Activated T-cell treated with anti-CD3 and anti-CD28 coated beads for 24 hours (primary cell): Measurements from ENCODE around the gene CCDC85C.

Source experiments
- DNase-seq: peaks from one replicate; pipeline ENCODE4 v3.0.0-alpha.2; 2020; ENCODE audit warnings: low read depth

The CCDC85C gene

DNA sequence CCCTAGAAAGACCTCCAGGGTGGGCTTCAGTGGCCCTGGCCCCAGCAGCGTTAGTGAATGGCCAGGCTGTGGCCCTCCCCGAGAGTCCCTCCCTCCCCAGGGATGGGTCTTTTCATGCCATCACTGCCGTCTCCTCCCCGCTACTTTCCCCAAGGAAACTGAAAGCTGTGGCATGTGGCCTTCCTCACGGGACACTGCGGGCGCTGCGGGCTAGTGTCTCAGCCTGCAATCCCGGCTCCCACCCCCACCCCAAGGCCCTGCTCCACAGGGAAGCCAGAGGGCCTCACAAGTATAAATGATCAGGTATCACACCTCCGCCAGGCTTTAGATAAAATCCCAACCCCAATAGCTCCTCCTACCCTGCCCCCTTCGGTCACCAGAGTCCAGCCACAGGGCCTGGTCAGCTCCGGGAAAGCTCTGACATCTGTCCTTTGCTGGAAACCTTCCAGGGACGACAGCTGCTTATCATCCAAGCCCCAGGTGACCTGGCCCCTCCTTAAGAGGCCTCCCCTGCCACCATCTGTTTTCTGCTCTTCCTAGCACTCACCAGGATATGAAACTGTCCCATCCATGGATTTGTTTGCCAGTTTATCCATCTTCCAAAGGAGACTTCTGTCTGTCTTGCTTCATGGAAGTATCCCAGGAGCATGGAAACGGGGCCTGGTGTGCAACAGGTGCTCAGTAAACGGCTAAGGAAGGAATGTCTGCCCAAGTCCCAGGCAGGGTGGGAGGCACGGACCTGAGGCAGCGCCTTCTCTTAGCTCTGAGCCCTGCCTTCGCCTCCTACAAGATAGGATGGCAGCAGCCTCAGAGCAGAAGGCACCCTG lies 31.6 kb downstream of the CCDC85C start:
- no peak for DNase-seq

DNA sequence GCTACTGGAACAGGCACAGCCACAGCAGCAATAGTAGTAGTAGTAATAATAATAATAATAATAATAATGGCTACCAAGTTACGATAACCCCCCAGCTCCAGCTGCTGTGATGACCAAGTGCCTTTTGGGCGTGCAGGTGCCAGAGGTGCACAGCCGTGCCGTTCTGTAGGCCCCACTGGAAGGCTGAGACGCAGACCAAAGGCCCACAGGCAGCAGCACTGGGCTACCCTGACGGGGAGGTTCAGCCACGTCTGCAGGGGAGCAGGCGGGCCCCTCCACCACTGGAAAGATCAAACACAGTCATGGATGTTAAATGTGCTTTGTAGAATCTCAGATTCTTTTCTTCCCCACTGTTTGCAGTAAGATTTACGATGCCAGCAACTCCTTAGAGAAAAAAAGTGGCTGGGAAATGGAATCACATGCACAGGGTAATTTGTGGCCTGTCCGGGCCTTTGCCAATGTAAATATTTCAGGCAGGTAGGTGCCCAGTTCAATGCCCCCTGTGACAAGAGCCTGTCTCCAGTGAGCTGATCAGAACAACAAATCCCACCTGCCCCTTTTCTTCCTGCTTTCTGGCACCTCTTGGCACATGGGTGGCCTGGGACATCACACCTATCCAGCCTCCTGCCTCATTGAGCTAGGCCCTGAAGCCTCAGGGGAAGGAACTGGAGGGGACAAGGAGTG lies 32.6 kb downstream of the CCDC85C start:
- DNase-seq = no peak

DNA sequence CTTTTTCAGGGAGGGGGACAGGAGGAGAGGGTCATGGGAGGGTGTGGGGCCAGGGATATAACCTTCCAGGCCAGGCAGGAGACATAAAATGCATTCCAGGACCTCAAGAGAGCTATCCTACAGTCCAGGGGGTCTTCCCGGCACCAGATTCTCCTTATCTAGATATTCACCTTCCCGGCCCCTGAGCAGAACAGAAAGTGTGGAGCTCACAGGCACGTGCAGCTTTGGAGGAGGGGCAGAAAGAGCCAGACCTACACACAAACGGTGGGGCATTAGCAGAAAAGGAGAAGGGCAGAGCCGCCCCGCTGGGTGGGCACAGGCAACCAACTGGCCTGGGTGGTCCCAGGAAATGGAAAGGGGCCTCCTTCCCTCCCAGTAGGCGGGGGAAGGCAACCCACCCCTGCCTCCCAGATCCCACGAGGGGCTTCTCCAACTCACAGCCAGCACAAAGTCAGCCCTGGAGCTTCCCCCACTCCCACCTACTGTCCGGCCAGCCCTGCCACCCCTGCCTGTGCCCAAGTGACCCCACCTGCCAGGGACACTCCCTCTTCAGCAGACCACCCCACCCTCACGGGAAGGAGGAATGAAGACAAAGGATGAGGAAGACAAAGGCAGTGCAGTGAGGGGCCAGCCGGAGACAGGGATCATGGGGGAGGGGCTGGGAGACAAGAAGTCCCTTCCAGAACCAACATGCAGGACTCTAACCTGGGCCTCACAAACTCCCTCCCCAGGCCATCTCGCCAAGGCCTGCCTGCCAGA lies 33.3 kb downstream of the CCDC85C start:
- no peak for DNase-seq

DNA sequence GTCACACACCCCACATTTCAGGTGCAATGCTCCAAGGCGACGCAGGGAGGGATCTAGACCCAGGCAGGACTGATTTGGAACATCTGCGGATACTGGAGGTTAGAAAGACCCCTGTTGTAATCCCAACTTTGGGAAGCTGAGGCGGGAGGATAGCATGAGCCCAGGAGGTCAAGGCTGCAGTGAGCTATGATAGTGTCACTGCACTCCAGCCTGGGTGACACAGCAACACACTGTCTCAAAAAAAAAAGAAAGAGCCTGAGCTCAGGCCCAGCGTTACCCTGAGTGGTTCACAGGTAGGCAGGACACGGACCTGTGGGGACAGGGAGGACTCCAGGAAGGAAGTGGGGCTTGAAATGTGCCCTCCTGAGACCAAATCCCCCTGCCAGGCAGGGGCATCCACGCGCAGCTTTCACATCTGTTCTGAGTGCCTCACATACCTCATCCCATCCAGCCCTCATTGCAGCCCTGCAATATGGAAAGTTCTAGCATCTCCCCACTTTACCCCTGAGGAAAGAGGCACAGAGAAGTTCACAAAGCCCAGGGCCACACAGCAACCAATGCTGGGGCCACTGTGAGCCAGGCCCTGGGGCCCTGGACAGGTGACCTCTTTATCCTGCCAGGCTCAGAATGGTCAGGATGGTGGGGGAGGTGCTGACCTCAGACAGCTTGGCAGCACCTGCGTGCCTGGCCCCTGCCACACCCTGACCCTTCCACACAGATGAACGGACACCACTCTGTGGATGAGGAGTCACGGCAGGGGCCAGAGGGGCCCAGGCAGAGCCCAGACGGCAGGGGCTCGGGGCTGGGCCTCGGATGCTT lies 34.1 kb downstream of the CCDC85C start:
- no peak for DNase-seq

DNA sequence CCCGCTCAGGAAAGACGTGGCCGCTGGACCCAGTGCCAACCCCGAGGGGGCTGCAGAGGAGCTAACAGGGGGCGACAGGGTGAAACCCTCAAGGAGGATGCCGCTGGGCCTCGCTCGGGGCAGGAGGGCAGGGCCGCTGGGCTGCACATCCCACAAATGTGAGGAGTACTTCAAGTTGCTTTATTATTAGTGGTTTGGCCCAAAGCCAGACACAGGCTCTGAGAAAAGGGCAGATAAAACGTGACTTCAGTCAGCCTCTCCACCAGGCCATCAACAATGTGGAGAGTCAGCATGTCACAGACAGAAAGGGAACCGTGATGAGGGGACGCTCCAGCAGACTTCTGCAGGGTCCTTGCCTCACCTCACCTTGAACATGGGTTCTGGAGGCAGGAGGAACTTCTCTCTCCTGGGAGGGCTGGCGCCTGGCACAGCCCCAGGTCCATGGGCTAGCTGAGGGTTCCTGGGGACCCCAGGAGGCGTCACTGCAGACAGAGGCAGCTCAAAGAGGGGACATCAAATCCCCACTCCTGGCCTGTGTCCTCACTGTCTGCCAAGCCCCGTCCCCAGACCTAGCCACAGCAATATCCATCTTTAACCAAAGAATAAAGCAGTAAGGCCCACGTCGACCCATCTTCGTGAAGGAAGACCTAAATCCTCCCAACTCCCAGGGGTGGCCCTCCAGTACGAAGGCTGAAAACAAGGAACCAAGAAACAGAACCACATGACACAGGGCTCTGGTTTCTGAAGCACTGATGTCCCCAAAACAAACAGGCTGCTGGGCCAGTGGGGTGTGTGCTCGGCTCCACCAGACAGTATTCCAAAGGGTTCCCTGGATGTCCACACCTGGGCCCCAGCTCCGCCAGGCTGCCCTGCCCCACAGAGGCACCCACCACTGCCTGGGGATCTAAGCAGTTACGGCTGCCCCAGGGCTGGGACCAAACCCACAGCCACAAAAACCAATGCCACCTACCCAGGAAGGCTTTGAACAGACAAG lies 35.1 kb downstream of the CCDC85C start:
- no peak for DNase-seq

DNA sequence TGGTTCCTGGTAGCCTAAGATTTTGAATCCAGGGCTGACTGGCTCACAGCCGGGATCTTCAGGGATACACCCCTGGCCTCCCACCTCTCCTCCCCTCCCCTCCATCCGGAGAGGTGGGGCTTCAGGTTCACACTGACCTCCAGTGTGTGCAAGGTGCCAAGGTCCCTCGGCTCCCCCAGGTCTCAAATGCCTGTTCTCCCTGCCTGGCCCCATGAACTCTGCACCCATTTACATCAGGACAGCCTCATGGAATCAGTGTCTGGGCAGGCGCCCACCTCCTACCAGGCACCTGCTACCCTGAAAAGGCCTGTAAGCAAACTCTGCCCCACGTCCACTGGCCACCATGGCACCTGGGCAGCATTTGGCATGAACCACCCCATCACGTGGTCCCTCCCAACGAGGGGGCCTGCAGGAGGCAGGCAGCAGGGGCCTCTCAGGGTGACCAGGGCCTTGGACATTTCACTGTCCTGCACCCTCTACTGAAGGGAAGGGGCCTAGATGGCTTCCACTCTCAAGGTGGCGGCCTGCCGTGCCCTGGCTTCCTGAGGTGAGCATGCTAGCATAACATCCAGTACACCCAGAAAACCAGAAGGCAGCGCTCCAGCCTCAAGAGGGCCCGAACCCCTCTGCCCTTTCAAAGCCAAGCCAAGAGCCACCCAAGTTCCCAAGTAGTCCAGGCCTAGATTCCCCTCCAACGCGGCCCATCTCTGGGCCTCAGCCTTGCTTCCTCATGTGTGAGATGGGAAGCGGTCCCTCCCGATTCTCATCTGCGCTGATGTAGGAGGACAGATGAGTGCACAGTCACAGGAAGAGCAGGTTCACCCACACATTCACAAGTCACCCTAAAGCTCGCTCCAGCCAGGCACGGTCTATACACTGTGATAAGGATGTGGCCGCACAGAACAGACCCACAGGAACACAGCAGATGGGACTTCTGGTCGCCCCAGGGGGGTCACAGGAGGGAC lies 37.3 kb downstream of the CCDC85C start:
- DNase-seq = no peak

DNA sequence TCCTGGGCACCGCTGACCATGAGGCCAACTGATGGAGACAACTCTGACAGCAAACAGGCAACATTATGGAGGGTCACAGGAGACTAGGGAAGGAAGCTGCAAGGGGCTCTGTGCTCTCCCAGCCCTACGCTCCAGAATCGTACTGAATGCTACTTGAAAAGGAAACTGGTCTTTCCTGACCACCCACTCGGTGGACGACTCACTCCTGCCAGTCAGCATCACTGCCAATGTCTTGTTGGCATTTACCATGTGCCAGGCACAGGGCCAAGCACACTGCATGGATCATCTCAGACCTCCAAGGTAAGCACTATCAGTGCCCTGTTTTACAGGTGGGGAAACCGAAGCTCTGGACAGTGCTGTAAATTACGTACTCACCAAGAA lies 38.0 kb downstream of the CCDC85C start:
- no peak for DNase-seq

DNA sequence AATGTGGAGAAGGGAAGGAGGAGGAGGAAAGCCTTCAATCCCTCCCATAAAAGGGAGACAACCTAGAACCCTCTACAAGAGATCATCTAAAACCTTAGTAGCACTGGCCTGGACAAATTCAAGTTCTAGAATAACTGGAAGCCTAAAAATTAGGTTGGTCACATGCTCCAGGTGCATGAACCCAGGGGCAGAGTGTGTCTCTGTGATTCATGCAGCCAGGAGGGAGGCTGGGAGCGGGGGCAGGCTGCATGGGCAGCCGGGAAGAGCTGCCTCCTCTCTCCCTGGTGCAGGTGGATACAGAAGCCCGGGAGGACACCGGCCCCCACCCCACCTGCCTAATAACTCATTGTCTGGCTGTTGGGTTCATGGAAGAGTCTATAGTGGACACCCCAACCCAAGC lies 38.6 kb downstream of the CCDC85C start:
- DNase-seq = no peak

DNA sequence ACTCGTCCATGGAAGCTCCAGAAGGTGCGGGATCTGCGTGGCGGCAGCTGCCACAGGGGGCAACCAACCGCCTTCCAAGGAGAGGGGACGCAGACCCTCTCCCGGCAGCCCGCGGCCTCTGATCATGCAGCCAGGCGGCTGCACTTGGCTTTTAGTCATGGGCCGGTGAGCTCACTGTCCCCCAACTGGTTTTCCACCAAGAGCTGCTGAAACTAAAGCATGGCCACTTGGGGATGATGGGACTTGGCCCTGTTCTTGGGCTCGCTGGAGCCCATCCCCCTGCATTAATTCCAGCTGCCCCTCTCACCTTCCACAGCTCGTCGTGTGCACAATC lies 39.1 kb downstream of the CCDC85C start:
- no peak for DNase-seq

DNA sequence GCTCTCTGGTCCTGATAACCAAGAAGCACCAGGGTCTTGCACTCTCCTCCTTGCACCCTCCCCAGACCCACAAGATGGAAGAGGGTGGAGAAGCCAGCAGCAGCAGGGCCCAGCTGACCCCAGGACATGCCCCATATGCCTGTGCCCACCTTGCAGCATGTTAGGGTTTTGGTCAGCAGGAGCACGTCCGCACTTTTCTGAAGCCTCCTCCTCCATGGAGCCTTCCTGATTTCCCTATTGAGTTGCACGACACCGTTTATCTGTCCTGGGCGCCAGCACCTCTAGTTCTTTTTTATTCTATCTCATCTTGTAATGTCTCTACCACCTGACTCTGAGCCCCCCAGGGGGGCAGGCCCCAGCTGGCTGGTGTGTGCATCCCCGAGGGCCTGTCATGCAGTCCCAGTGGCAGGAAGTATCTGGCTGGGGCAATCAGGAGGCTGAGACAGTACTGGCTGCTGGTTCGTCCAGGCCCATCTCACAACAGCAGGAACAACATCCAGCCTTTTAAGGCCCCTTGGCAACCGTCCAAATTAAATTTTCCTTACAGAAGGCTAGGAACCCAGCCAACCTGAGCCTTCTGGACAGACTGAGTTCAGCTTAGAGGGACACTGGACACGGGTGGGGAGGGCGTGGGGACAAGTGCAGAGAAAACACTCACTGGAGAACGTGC lies 39.6 kb downstream of the CCDC85C start:
- DNase-seq = no peak

DNA sequence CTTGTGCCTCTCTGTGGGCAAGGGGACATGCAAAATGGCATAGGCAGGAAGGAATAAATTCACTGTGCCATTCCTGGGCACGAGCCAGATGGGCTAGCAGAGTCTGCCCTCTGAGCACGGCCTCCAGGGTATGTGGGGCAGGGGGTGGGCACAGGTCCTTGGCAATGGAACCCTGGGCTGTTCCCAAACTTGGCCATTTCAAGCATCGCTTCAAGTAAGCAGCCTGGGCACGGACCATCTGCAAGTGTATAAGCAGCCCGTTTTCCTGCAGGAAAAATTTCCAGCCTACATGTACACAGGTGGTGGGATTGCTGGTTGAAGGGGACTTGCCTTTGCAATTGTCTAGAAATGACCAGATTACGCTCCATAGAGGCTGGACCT lies 40.3 kb downstream of the CCDC85C start:
- no peak for DNase-seq

DNA sequence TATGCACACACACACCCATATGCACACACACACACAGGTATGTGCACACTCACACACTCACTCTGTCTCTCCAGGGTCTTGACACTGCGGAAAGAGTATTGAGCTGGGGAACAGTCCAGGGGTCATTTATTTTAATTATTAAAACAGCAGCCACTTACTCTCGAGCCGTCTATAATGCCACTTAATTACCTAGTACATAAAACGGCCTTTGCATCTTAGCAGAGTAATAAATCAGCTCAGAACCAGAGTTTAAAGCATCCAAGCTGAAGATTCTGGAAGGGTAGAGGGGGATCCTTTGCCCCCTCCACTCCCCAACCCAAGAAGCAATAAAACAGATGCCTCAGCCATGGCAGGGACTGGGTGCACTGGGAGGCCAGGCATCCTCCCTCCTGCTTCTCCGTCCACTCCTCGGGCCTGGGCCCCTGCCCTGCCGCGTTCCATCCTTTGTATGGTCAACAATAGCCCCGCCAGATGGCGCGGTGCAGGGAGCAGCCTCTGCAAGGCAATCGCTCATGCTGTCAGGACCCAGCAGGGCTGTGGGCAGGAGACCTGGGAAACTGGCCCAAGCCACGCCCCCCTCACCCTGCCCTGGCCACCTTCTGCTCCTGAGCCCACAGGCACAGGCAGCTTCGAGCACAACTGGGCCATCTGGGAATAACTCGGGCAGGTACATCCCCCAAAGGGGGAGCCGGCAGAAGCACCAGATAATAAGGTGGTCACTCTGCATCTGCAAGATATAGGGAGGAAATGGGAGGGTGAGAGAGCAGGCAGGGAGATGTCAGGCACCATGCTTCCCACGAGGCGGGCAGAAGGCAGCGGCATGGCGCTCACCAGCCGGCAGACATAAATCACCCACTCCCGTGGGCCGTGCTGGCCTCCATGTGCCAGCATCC lies 40.9 kb downstream of the CCDC85C start:
- DNase-seq = no peak

DNA sequence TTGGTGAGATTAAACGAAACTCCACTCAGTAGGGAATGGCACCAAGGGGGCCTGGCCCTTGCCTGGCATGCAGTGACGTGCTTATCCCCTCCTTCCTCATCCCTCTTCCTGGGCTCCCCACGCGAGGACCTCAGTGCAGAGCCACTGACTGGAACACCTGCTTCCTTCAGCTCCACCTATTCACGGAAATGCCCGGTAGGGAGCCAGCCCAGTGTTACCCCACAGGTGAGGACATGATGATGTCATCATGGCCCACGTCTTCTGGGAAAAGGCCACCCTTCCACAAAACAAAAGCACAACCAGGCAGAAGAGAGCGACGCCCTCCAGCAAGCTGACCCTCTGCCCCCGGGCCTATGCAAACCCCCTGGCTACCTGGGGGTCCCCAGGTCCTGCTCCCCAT lies 42.1 kb downstream of the CCDC85C start:
- DNase-seq = no peak

DNA sequence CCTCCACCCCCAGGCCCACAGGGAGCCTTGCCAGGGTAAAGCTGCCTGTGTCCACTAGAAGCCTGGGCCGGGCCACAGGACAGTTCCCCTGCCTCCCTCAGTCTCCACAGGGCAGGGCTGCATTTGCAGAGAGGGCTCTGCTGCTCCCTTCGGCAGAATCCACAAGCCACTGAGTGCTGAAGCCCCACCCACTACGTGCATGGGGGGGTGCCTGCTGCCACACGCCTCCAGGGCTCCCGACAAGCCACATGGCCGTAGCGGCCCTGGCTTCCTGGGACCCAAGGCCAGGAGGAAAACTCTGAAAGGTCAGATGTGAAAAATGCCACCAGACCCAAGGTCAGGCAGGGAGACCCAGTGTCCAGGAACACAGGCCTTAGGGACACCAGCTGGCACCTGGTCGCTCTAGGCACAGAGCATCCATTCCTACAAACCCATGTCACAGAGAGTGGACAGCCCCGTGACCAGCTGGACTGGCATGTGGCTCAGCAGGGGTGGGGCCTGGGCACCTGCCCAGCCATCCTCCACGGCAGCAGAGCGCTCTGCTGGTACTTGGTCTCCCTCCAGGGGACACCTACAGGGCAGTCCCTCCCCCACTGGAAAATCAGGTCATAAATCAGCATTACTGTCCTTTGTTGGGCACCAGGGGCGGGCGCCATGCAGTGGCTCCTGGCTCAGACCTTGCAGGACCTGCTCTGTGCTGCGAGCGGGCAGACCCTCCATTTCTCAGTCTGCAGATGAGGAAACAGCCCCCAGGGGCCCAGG lies 42.9 kb downstream of the CCDC85C start:
- DNase-seq = no peak

DNA sequence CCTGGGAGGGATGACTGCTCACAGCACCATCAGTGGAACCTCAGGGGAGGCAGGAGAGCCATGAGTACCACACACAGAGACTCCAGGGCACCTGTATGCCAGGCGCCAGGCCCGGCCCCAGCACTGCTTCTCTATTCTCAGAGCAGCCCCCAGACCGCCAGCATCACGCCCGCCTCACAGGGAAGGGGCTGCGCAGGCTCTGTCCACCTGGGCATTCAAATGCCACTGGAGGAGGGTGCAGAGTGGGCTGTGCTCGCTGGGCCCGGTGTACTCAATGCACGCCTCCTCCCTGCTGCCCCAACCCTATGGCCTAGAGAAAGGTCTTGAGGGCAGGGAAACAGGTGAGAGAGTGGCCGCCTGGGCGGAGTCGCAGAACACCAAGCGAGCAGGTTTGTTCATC lies 43.6 kb downstream of the CCDC85C start:
- DNase-seq = no peak

DNA sequence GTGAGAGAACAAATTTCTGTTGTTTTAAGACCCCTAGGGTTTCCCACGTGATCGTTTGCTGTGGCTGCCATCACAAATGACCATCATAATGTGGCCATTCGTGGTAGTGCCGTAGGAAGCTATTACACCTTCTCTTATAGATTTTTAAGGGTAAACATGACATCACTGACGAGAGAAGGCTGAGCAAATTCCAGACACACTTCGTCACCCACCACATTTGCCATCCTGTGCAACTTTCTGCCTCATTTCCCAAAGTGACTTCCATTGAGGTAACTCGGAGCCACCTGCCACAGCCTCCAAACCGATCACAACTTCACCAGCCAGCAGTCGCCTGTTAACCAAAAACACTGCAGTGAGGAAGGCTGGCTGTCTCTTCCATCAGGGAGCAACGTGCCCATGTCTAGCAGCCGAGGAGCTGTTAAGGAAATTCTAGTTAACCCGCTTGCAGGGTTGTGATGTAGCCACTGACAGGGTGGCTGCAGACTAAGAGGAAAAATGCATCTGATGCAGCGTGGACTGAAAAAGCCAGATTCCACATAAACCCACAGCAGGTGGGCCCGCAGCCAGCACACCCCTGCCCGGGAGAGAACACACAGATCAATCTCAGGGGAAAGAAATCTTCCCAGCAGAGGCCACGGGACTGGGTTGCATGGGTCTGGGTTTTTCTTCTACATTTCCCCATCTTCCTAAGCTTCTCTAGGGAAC lies 44.6 kb downstream of the CCDC85C start:
- no peak for DNase-seq
